ENCODE measurements around the gene HOXD12.

HOXD12 gene

GRCh38 chr2:176128982-176129796 is 29.6 kb downstream of the HOXD12 start, which contains the start of gene HOXD8:
TSS of gene HOXD8 (plus strand) at chr2:176129705. CDS start at chr2:176130367, 662 bp downstream.
- in situ Hi-C loops (cut with MboI; ENCODE audit: low sequenced_read_pairs): loop anchor here (25.0 kb wide), 2 partner anchors 533 to 1008 kb away; no protein-coding TSS in a partner anchor

- in situ Hi-C loops (cut with MboI; ENCODE audit: low sequenced_read_pairs): loop anchor here (25.0 kb wide), 2 partner anchors 533 to 1008 kb away; no protein-coding TSS in a partner anchor
These were observed 30.2 kb downstream of the HOXD12 start for GRCh38 chr2:176129813-176130146.

GRCh38 chr2:176130147-176130956 is 30.8 kb downstream of the HOXD12 start:
- in situ Hi-C loops (cut with MboI; ENCODE audit: low sequenced_read_pairs): loop anchor here (25.0 kb wide), 2 partner anchors 532 to 1007 kb away; no protein-coding TSS in a partner anchor

GRCh38 chr2:176130957-176131847 is 31.6 kb downstream of the HOXD12 start:
- in situ Hi-C loops (cut with MboI; ENCODE audit: low sequenced_read_pairs): loop anchor here (25.0 kb wide), 2 partner anchors 531 to 1006 kb away; no protein-coding TSS in a partner anchor

GRCh38 chr2:176131848-176132158 is 32.2 kb downstream of the HOXD12 start:
- in situ Hi-C loops (cut with MboI; ENCODE audit: low sequenced_read_pairs): loop anchor here (25.0 kb wide), 2 partner anchors 530 to 1005 kb away; no protein-coding TSS in a partner anchor

- in situ Hi-C loops (cut with MboI; ENCODE audit: low sequenced_read_pairs): loop anchor here (25.0 kb wide), 2 partner anchors 530 to 1005 kb away; no protein-coding TSS in a partner anchor
These were observed 32.9 kb downstream of the HOXD12 start for GRCh38 chr2:176132205-176133171.

GRCh38 chr2:176133389-176133788 is 33.8 kb downstream of the HOXD12 start:
- in situ Hi-C loops (cut with MboI; ENCODE audit: low sequenced_read_pairs): loop anchor here (25.0 kb wide), 2 partner anchors 529 to 1004 kb away; no protein-coding TSS in a partner anchor

- in situ Hi-C loops (cut with MboI; ENCODE audit: low sequenced_read_pairs): loop anchor here (25.0 kb wide), 2 partner anchors 528 to 1003 kb away; no protein-coding TSS in a partner anchor
These were observed 34.4 kb downstream of the HOXD12 start for GRCh38 chr2:176134035-176134434.

GRCh38 chr2:176135035-176135440 is 35.4 kb downstream of the HOXD12 start:
- in situ Hi-C loops (cut with MboI; ENCODE audit: low sequenced_read_pairs): loop anchor here (25.0 kb wide), 2 partner anchors 527 to 1002 kb away; no protein-coding TSS in a partner anchor

- in situ Hi-C loops (cut with MboI; ENCODE audit: low sequenced_read_pairs): loop anchor here (25.0 kb wide), 2 partner anchors 526 to 1001 kb away; no protein-coding TSS in a partner anchor
These were observed 37.0 kb downstream of the HOXD12 start for GRCh38 chr2:176136374-176137251.

- in situ Hi-C loops (cut with MboI; ENCODE audit: low sequenced_read_pairs): loop anchor here (25.0 kb wide), 2 partner anchors 525 to 1000 kb away; no protein-coding TSS in a partner anchor
These were observed 37.6 kb downstream of the HOXD12 start for GRCh38 chr2:176137252-176137580.

GRCh38 chr2:176137906-176138305 is 38.3 kb downstream of the HOXD12 start:
- in situ Hi-C loops (cut with MboI; ENCODE audit: low sequenced_read_pairs): loop anchor here (25.0 kb wide), 2 partner anchors 524 to 999 kb away; no protein-coding TSS in a partner anchor

- in situ Hi-C loops (cut with MboI; ENCODE audit: low sequenced_read_pairs): loop anchor here (25.0 kb wide), 2 partner anchors 524 to 999 kb away; no protein-coding TSS in a partner anchor
These were observed 38.9 kb downstream of the HOXD12 start for GRCh38 chr2:176138526-176138922.

GRCh38 chr2:176138923-176139660 is 39.5 kb downstream of the HOXD12 start:
- in situ Hi-C loops (cut with MboI; ENCODE audit: low sequenced_read_pairs): loop anchor here (25.0 kb wide), 2 partner anchors 523 to 998 kb away; no protein-coding TSS in a partner anchor

GRCh38 chr2:176139661-176140512 is 40.3 kb downstream of the HOXD12 start:
- in situ Hi-C loops (cut with MboI; ENCODE audit: low sequenced_read_pairs): loop anchor here (25.0 kb wide), 2 partner anchors 522 to 997 kb away; no protein-coding TSS in a partner anchor
